Measurements from ENCODE around the gene CHAC2.
"Not testable (repeated sequence)": the region's sequence is repeated elsewhere in the genome, so short reads cannot be mapped to it uniquely, and the experiment has no call there.

Gene CHAC2

GRCh38 chr2:53767405-53768241, at the start of gene CHAC2:
TSS of gene CHAC2 (plus strand) at chr2:53767804. CDS start at chr2:53767887, 83 bp downstream.
- DNase-seq (ENCODE audit: insufficient read length, low spot score) = peak; percentile 48
- FAIRE-seq = peak; percentile 94

- not testable (repeated sequence) for FAIRE-seq; DNase-seq (ENCODE audit: insufficient read length, low spot score)
These were observed 46.7 kb upstream of the CHAC2 start for GRCh38 chr2:53720944-53721343.

GRCh38 chr2:53724536-53724935, 43.1 kb upstream of the CHAC2 start:
- DNase-seq (ENCODE audit: insufficient read length, low spot score) = no peak
- peak; percentile 77 for FAIRE-seq

- DNase-seq (ENCODE audit: insufficient read length, low spot score) (no peak), FAIRE-seq (no peak)
These were observed 41.9 kb upstream of the CHAC2 start for GRCh38 chr2:53725662-53726061.

GRCh38 chr2:53727921-53728320, 39.7 kb upstream of the CHAC2 start:
- FAIRE-seq (no peak), DNase-seq (ENCODE audit: insufficient read length, low spot score) (no peak)

- DNase-seq (ENCODE audit: insufficient read length, low spot score) = no peak
- FAIRE-seq = peak; percentile 21
These were observed 38.4 kb upstream of the CHAC2 start for GRCh38 chr2:53729143-53729762.

- DNase-seq (ENCODE audit: insufficient read length, low spot score) = no peak
- FAIRE-seq = no peak
These were observed 30.5 kb upstream of the CHAC2 start for GRCh38 chr2:53737091-53737490.

GRCh38 chr2:53739032-53739431, 28.6 kb upstream of the CHAC2 start:
- no peak for FAIRE-seq
- no peak for DNase-seq (ENCODE audit: insufficient read length, low spot score)

GRCh38 chr2:53740170-53740569, 27.4 kb upstream of the CHAC2 start:
- FAIRE-seq = peak; percentile 80
- no peak for DNase-seq (ENCODE audit: insufficient read length, low spot score)

- FAIRE-seq (no peak), DNase-seq (ENCODE audit: insufficient read length, low spot score) (no peak)
These were observed 23.1 kb upstream of the CHAC2 start for GRCh38 chr2:53744395-53745065.

- FAIRE-seq (no peak), DNase-seq (ENCODE audit: insufficient read length, low spot score) (no peak)
These were observed 17.4 kb upstream of the CHAC2 start for GRCh38 chr2:53750041-53750768.

- no peak for FAIRE-seq
- DNase-seq (ENCODE audit: insufficient read length, low spot score) = no peak
These were observed 15.9 kb upstream of the CHAC2 start for GRCh38 chr2:53751728-53752127.

GRCh38 chr2:53752385-53752784, 15.2 kb upstream of the CHAC2 start:
- DNase-seq (ENCODE audit: insufficient read length, low spot score) (no peak), FAIRE-seq (no peak)

- FAIRE-seq (no peak), DNase-seq (ENCODE audit: insufficient read length, low spot score) (no peak)
These were observed 14.6 kb upstream of the CHAC2 start for GRCh38 chr2:53753041-53753440.

GRCh38 chr2:53755121-53755520, 12.5 kb upstream of the CHAC2 start:
- no peak for FAIRE-seq
- no peak for DNase-seq (ENCODE audit: insufficient read length, low spot score)

GRCh38 chr2:53756644-53757043, 11.0 kb upstream of the CHAC2 start:
- FAIRE-seq (no peak), DNase-seq (ENCODE audit: insufficient read length, low spot score) (no peak)

- not testable (repeated sequence) for FAIRE-seq; DNase-seq (ENCODE audit: insufficient read length, low spot score)
These were observed 10.4 kb upstream of the CHAC2 start for GRCh38 chr2:53757206-53757605.

- DNase-seq (ENCODE audit: insufficient read length, low spot score) (no peak), FAIRE-seq (no peak)
These were observed 1.8 kb upstream of the CHAC2 start for GRCh38 chr2:53765767-53766166.

- DNase-seq (ENCODE audit: insufficient read length, low spot score) = no peak
- peak; percentile 91 for FAIRE-seq
These were observed 588 bp downstream of the CHAC2 start for GRCh38 chr2:53768242-53768542.

- FAIRE-seq = no peak
- no peak for DNase-seq (ENCODE audit: insufficient read length, low spot score)
These were observed 1.8 kb downstream of the CHAC2 start for GRCh38 chr2:53769318-53769945.

GRCh38 chr2:53770264-53770663, 2.7 kb downstream of the CHAC2 start:
- FAIRE-seq (peak; percentile 58), DNase-seq (ENCODE audit: insufficient read length, low spot score) (no peak)

All from GM19239 (cell line).